GM23338 (cell line): Measurements from ENCODE around the gene FGA. TPM values are rescaled to one million over a fixed set of nuclear protein-coding genes. Genes with fewer than 3 reads are reported as not detected.

Source experiments
- ATAC-seq: fragments of 200-7000 bp; cut with Tn5 transposase; 3 replicates; pipeline ENCODE4 v1.9.1; 2020
- DNase-seq: peaks from one replicate; pipeline ENCODE4 v3.0.0-alpha.2; 2015; ENCODE audit warnings: low spot score
- H2AFZ ChIP-seq: fragments of 200-600 bp; sonication (generic); 2 replicates; pipeline ENCODE4 v1.8.0; 2016; ENCODE audit warnings: antibody characterized with exemption, mild to moderate bottlenecking, moderate library complexity
- H3F3A ChIP-seq: fragments of 200-600 bp; sonication (generic); replicated peaks from 2 replicates; pipeline ENCODE4 v1.8.0; 2017; ENCODE audit warnings: antibody characterized with exemption, mixed run types, low read depth
- H3K27ac ChIP-seq: fragments of 200-600 bp; sonication (generic); 2 replicates; pipeline ENCODE4 v1.6.1; 2016; ENCODE audit warnings: low read depth
- H3K27me3 ChIP-seq: fragments of 200-600 bp; sonication (generic); 2 replicates; pipeline ENCODE4 v1.8.0; 2016; ENCODE audit warnings: mild to moderate bottlenecking, mixed run types, moderate library complexity; ENCODE audit not compliant: insufficient read depth
- H3K36me3 ChIP-seq: fragments of 200-600 bp; sonication (generic); 2 replicates; pipeline ENCODE4 v1.8.0; 2016; ENCODE audit warnings: mild to moderate bottlenecking; ENCODE audit not compliant: insufficient read depth
- H3K4me1 ChIP-seq: fragments of 200-600 bp; sonication (generic); 2 replicates; pipeline ENCODE4 v1.8.0; 2016; ENCODE audit warnings: mild to moderate bottlenecking, moderate library complexity; ENCODE audit not compliant: insufficient read depth
- H3K4me2 ChIP-seq: fragments of 200-600 bp; sonication (generic); 2 replicates; pipeline ENCODE4 v1.7.1; 2017; ENCODE audit warnings: mixed run types
- H3K4me3 ChIP-seq: fragments of 200-600 bp; sonication (generic); 2 replicates; pipeline ENCODE4 v1.6.1; 2016; ENCODE audit warnings: mixed run types
- H3K79me2 ChIP-seq: fragments of 200-600 bp; sonication (generic); replicated peaks from 2 replicates; pipeline ENCODE4 v1.8.0; 2017; ENCODE audit warnings: mild to moderate bottlenecking; ENCODE audit not compliant: insufficient read depth
- H3K9me2 ChIP-seq: fragments of 200-600 bp; sonication (generic); 2 replicates; pipeline ENCODE4 v1.8.0; 2017; ENCODE audit not compliant: insufficient read depth
- H4K20me1 ChIP-seq: fragments of 200-600 bp; sonication (generic); replicated peaks from 2 replicates; pipeline ENCODE4 v1.8.0; 2017; ENCODE audit warnings: mild to moderate bottlenecking; ENCODE audit not compliant: insufficient read depth
- H3K27ac Mint-ChIP-seq: 2 replicates; pipeline ENCODE4 v1.8.0; 2020; ENCODE audit warnings: inconsistent platforms, mild to moderate bottlenecking, moderate library complexity, mixed read lengths
- H3K27me3 Mint-ChIP-seq: 3 replicates; pipeline ENCODE4 v1.8.0; 2022; ENCODE audit warnings: low read depth, mild to moderate bottlenecking, moderate library complexity, mixed read lengths, inconsistent platforms; ENCODE audit not compliant: insufficient read depth, poor library complexity
- H3K36me3 Mint-ChIP-seq: 3 replicates; pipeline ENCODE4 v1.8.0; 2021; ENCODE audit warnings: low read depth, mild to moderate bottlenecking, inconsistent platforms, moderate library complexity, mixed read lengths
- H3K4me1 Mint-ChIP-seq: 3 replicates; pipeline ENCODE4 v1.8.0; 2020; ENCODE audit warnings: mild to moderate bottlenecking, inconsistent platforms, mixed read lengths
- H3K4me3 Mint-ChIP-seq: 3 replicates; pipeline ENCODE4 v1.8.0; 2021; ENCODE audit warnings: moderate library complexity, mild to moderate bottlenecking, inconsistent platforms, mixed read lengths
- H3K9me3 Mint-ChIP-seq: 3 replicates; pipeline ENCODE4 v1.8.0; 2020; ENCODE audit warnings: moderate library complexity, mild to moderate bottlenecking, inconsistent platforms, mixed read lengths
- CREB1 ChIP-seq: fragments of 250-450 bp; sonication (Bioruptor Pico); IDR thresholded peaks from 2 replicates; pipeline ENCODE4 v1.5.0; 2020; ENCODE audit warnings: low read depth, mild to moderate bottlenecking, moderate library complexity
- CTCF ChIP-seq, 2 experiments: fragments of 200-600 bp in 1 of 2; sonication (generic) in 1 of 2; conservative IDR thresholded peaks; 2 replicates each; pipeline versions ENCODE4 v1.5.1 to v1.6.1; 2016 to 2017; ENCODE audit warnings: antibody characterized with exemption in 2 of 2, low read depth in 2 of 2, mild to moderate bottlenecking in 2 of 2, moderate library complexity in 1 of 2
- EZH2 ChIP-seq: fragments of 200-600 bp; sonication (generic); IDR thresholded peaks from one replicate; pipeline ENCODE4 v1.8.0; 2017; ENCODE audit warnings: antibody characterized with exemption, mild to moderate bottlenecking, low read depth; ENCODE audit not compliant: unreplicated experiment
- EZH2phosphoT487 ChIP-seq: fragments of 200-600 bp; sonication (generic); IDR thresholded peaks from one replicate; pipeline ENCODE4 v1.8.1; 2018; ENCODE audit warnings: antibody characterized with exemption; ENCODE audit not compliant: unreplicated experiment
- JUNB ChIP-seq: IDR thresholded peaks from one replicate; pipeline ENCODE4 v1.6.1; 2016; ENCODE audit warnings: antibody characterized with exemption; ENCODE audit not compliant: unreplicated experiment
- NANOG ChIP-seq: IDR thresholded peaks from 2 replicates; pipeline ENCODE4 v1.6.1; 2016; ENCODE audit warnings: antibody characterized with exemption, borderline replicate concordance
- POLR2AphosphoS5 ChIP-seq: IDR thresholded peaks from 2 replicates; pipeline ENCODE4 v1.6.1; 2016; ENCODE audit warnings: antibody characterized with exemption, low read depth
- STAT1 ChIP-seq: IDR thresholded peaks from one replicate; pipeline ENCODE4 v1.6.1; 2016; ENCODE audit warnings: antibody characterized with exemption; ENCODE audit not compliant: unreplicated experiment
- ZNF114 ChIP-seq: fragments of 250-450 bp; sonication (Bioruptor Pico); IDR thresholded peaks from 2 replicates; pipeline ENCODE4 v1.5.0; 2020; ENCODE audit warnings: mild to moderate bottlenecking, moderate library complexity
- ZNF331 ChIP-seq: fragments of 250-450 bp; sonication (Bioruptor Pico); IDR thresholded peaks from 2 replicates; pipeline ENCODE4 v1.5.0; 2020; ENCODE audit warnings: low read depth, mild to moderate bottlenecking, moderate library complexity
- polyA plus RNA-seq: library from polyadenylated mRNA; unstranded; fragments of >200 nt; fragmentation: Nextera tagmentation; extraction: Ambion mirVana; gene quantifications from 2 replicates; pipeline ENCODE4 v1.2.1, GENCODE V29; 2016
- total RNA-seq: library from RNA; depleted of rRNA; stranded (reverse); fragments of >200 nt; shearing (Covaris generic); gene quantifications from 2 replicates; pipeline ENCODE4 v1.2.3, GENCODE V29; 2014
- TF ChIP-seq, protein P1 (sequence below): IDR thresholded peaks from 2 replicates; pipeline ENCODE4 v1.6.1; 2016; ENCODE audit warnings: antibody characterized with exemption
- TF ChIP-seq, protein P2 (sequence below): IDR thresholded peaks from one replicate; pipeline ENCODE4 v1.6.1; 2018; ENCODE audit warnings: antibody characterized with exemption; ENCODE audit not compliant: unreplicated experiment
- TF ChIP-seq, protein P3 (sequence below): fragments of 250-450 bp; sonication (Bioruptor Pico); IDR thresholded peaks from 2 replicates; pipeline ENCODE4 v1.5.0; 2020; ENCODE audit warnings: mild to moderate bottlenecking, moderate library complexity

The FGA gene
- total and polyA plus RNA-seq, 2 experiments from 2014 or later = not detected

- Histone ChIP-seq H3K79me2 (no peaks in the 10 kb centered on the region), H3K4me1 (no peaks in the 10 kb centered on the region), H3K4me2 (no peak overlapping the region), H3K9me2 (no peaks in the 10 kb centered on the region; the same call in 1 of the 2 replicates), H4K20me1 (no peaks in the 10 kb centered on the region), H3K4me3 (no peak overlapping the region), H3K27me3 (no peaks in the 10 kb centered on the region), H3K27ac (no peak overlapping the region), H3K36me3 (no peaks in the 10 kb centered on the region), H3F3A (no peaks in the 10 kb centered on the region), H2AFZ (no peak overlapping the region)
- H3K27me3 Mint-ChIP-seq = peaks cover 3% of the 10 kb centered on the region
- H3K36me3 Mint-ChIP-seq = no peaks in the 10 kb centered on the region
- H3K9me3 Mint-ChIP-seq = no peaks in the 10 kb centered on the region
- no peak overlapping the region for H3K4me3 Mint-ChIP-seq
- no peak overlapping the region for H3K27ac Mint-ChIP-seq
- no peak for ATAC-seq
- no peak for DNase-seq
- TF ChIP-seq, protein P1, sequence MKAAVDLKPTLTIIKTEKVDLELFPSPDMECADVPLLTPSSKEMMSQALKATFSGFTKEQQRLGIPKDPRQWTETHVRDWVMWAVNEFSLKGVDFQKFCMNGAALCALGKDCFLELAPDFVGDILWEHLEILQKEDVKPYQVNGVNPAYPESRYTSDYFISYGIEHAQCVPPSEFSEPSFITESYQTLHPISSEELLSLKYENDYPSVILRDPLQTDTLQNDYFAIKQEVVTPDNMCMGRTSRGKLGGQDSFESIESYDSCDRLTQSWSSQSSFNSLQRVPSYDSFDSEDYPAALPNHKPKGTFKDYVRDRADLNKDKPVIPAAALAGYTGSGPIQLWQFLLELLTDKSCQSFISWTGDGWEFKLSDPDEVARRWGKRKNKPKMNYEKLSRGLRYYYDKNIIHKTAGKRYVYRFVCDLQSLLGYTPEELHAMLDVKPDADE = no peak
- TF ChIP-seq, protein P2, sequence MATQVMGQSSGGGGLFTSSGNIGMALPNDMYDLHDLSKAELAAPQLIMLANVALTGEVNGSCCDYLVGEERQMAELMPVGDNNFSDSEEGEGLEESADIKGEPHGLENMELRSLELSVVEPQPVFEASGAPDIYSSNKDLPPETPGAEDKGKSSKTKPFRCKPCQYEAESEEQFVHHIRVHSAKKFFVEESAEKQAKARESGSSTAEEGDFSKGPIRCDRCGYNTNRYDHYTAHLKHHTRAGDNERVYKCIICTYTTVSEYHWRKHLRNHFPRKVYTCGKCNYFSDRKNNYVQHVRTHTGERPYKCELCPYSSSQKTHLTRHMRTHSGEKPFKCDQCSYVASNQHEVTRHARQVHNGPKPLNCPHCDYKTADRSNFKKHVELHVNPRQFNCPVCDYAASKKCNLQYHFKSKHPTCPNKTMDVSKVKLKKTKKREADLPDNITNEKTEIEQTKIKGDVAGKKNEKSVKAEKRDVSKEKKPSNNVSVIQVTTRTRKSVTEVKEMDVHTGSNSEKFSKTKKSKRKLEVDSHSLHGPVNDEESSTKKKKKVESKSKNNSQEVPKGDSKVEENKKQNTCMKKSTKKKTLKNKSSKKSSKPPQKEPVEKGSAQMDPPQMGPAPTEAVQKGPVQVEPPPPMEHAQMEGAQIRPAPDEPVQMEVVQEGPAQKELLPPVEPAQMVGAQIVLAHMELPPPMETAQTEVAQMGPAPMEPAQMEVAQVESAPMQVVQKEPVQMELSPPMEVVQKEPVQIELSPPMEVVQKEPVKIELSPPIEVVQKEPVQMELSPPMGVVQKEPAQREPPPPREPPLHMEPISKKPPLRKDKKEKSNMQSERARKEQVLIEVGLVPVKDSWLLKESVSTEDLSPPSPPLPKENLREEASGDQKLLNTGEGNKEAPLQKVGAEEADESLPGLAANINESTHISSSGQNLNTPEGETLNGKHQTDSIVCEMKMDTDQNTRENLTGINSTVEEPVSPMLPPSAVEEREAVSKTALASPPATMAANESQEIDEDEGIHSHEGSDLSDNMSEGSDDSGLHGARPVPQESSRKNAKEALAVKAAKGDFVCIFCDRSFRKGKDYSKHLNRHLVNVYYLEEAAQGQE = no peak
- TF ChIP-seq JUNB (no peak), CTCF (conservative IDR thresholded peaks at IDR 0.05; ENCODE audit: low read depth in 2 of 2) (no peak), CREB1 (CRISPR knock-in tag) (no peak), EZH2phosphoT487 (no peak), ZNF114 (CRISPR knock-in tag) (no peak), EZH2 (no peak), ZNF331 (CRISPR knock-in tag) (no peak), POLR2AphosphoS5 (no peak), STAT1 (no peak), NANOG (no peak)
- TF ChIP-seq, protein P3, sequence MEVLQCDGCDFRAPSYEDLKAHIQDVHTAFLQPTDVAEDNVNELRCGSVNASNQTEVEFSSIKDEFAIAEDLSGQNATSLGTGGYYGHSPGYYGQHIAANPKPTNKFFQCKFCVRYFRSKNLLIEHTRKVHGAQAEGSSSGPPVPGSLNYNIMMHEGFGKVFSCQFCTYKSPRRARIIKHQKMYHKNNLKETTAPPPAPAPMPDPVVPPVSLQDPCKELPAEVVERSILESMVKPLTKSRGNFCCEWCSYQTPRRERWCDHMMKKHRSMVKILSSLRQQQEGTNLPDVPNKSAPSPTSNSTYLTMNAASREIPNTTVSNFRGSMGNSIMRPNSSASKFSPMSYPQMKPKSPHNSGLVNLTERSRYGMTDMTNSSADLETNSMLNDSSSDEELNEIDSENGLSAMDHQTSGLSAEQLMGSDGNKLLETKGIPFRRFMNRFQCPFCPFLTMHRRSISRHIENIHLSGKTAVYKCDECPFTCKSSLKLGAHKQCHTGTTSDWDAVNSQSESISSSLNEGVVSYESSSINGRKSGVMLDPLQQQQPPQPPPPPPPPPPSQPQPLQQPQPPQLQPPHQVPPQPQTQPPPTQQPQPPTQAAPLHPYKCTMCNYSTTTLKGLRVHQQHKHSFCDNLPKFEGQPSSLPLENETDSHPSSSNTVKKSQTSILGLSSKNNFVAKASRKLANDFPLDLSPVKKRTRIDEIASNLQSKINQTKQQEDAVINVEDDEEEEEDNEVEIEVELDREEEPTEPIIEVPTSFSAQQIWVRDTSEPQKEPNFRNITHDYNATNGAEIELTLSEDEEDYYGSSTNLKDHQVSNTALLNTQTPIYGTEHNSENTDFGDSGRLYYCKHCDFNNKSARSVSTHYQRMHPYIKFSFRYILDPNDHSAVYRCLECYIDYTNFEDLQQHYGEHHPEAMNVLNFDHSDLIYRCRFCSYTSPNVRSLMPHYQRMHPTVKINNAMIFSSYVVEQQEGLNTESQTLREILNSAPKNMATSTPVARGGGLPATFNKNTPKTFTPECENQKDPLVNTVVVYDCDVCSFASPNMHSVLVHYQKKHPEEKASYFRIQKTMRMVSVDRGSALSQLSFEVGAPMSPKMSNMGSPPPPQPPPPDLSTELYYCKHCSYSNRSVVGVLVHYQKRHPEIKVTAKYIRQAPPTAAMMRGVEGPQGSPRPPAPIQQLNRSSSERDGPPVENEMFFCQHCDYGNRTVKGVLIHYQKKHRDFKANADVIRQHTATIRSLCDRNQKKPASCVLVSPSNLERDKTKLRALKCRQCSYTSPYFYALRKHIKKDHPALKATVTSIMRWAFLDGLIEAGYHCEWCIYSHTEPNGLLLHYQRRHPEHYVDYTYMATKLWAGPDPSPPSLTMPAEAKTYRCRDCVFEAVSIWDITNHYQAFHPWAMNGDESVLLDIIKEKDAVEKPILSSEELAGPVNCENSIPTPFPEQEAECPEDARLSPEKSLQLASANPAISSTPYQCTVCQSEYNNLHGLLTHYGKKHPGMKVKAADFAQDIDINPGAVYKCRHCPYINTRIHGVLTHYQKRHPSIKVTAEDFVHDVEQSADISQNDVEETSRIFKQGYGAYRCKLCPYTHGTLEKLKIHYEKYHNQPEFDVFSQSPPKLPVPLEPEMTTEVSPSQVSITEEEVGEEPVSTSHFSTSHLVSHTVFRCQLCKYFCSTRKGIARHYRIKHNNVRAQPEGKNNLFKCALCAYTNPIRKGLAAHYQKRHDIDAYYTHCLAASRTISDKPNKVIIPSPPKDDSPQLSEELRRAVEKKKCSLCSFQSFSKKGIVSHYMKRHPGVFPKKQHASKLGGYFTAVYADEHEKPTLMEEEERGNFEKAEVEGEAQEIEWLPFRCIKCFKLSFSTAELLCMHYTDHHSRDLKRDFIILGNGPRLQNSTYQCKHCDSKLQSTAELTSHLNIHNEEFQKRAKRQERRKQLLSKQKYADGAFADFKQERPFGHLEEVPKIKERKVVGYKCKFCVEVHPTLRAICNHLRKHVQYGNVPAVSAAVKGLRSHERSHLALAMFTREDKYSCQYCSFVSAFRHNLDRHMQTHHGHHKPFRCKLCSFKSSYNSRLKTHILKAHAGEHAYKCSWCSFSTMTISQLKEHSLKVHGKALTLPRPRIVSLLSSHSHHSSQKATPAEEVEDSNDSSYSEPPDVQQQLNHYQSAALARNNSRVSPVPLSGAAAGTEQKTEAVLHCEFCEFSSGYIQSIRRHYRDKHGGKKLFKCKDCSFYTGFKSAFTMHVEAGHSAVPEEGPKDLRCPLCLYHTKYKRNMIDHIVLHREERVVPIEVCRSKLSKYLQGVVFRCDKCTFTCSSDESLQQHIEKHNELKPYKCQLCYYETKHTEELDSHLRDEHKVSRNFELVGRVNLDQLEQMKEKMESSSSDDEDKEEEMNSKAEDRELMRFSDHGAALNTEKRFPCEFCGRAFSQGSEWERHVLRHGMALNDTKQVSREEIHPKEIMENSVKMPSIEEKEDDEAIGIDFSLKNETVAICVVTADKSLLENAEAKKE (CRISPR knock-in tag) = no peak
- peaks cover 5% of the 10 kb centered on the region for H3K4me1 Mint-ChIP-seq
Observed at GRCh38 chr4:154585369-154586018, 5.0 kb downstream of the FGA start.
